GM21723 (cell line): ENCODE results near the gene TMEM40.
"Not testable (repeated sequence)": the region's sequence is repeated elsewhere in the genome, so short reads cannot be mapped to it uniquely, and the experiment has no call there.

Experiments
- ATAC-seq: cut with Tn5 transposase; IDR thresholded peaks from one replicate; pipeline ENCODE4 v1.9.1; 2021; ENCODE audit warnings: mild to moderate bottlenecking, moderate library complexity; ENCODE audit not compliant: unreplicated experiment

Gene TMEM40

DNA sequence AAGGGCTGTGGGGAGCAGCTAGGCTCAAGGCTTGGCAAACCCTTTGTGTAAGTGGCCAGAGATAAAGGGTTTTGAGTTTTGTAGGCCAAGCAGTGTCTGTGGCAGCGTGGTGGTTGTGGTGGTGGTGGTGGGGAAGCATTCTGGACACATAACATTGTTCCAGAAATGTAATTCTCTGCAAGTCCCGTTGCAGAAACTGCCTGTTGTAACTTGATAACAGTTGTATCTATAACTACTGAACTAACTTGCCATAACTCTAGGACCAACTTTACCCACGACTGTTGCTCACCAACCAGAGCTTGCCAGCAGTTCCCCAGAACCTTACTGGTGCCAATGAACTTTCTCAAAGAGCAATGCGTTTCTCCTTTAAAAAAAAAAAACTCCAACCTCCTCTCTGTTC lies 18.1 kb upstream of the TMEM40 start:
- no peak for ATAC-seq

DNA sequence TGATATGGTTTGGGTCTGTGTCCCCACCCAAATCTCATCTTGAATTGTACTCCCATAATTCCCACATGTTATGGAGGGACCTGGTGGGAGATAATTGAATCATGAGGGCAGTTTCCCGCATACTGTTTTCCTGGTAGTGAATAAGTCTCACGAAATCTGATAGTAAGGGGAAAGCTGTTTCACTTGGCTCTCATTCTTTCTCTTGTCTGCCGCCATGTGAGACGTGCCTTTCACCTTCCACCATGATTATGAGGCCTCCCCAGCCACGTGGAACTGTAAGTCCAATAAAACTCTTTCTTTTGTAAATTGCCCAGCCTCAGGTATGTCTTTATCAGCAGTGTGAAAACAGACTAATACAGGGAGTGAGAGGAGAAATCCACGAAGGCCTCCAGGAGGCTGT lies 16.9 kb upstream of the TMEM40 start:
- ATAC-seq, result not testable (repeated sequence)

DNA sequence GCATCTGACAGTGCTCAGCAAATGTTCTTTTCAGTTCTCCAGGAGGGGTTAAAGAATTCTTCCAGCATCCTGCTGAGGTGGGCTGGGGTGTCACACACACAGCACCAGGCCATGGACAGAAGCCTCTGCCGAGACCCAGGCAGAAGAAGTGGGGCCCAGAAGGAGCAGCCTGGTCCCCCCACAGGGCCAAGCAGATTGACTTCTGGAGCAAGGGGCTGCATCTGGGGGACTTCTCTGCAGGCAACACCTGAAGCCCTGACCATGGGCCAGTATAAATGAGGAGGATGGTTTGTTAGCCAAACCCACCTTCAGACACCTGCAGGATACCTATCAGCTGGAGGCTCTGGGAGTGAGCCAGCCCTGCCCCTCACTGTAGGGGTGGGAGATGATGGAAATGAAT lies 16.2 kb upstream of the TMEM40 start:
- ATAC-seq, result no peak

DNA sequence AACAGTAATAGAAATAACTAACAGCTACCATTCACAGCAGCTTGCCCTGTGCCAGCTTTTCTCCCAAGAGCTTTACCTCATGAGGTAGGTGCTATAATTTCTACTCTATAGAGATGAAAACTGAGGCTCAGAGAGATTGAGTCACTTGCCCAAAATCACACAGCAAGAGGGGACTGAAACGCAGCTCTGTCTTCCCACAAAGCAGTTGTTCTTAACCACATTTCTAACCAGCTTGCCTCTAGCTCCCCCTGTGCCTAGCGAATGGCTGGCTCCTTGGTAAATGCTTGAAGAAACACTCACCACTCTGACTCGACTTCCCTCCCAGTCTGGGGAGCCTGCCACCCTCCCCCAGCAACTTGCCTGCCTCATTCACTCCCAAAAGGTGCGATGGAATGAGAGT lies 15.6 kb upstream of the TMEM40 start:
- no peak for ATAC-seq

DNA sequence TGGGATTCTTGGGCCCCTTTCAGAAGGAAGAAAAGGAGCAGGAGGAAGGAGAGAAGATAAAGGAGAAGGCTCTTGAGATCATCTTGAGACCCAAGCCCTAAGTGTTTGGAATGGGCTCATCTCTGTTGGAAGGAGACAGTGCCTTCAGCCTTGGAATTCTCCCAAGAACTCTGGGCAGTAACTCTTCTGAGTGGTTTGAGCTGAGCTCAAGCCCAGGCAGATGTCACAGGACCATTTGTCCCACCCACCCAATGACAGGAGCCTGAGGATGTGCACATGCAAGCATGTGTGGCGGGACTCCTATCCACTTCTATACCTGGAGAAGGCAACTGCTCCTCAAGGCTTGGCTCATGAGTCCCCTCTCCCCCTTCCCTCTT lies 14.6 kb upstream of the TMEM40 start:
- ATAC-seq, result no peak

DNA sequence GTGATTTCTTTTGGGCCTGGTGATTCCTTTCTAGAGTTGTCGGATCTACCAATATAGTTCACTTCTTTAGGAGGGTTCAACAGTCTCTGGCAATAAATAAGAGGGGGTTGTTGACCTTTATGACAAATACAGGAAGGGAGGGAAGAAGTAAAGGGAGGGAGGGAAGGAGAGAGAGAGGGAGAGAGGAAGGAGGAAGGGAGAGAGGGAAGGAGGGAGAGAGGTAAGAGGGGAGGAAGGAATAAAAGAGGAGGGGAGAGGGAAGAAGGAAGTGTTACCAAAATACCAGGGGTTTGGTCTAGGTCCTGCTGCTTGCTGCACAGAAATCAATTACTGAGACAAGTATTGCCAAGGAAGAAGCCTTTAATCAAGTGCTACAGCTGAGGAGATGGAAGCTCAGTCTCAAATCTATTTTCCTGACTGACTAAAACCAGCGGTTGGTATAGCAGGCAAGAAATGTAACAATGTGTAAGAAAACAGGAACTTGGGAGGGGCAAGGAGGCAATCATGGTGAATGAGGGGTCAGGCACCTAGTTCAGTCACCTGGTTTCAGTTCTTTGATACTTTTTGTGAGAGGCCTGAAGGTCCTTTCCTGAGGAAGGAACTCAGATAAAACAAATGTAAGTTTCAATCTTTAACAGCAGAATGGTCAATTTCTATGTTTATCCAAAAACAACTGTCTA lies 14.1 kb upstream of the TMEM40 start:
- ATAC-seq, result no peak

DNA sequence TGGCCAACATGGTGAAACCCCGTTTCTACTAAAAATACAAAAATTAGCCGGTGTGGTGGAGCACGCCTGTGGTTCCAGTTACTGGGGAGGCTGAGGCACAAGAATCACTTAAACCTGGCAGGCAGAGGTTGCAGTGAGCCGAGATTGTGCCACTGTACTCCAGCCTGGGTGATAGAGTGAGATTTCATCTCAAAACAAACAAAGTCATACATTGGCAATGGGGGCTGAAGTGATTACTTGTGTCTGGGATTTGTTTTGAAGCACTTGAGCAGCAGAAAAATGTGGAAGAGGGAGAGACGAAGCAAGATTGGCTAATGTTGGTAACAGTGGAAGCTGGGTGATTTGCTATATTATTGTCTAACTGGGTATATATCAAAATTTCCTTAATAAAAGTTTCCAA lies 13.4 kb upstream of the TMEM40 start:
- no peak for ATAC-seq

DNA sequence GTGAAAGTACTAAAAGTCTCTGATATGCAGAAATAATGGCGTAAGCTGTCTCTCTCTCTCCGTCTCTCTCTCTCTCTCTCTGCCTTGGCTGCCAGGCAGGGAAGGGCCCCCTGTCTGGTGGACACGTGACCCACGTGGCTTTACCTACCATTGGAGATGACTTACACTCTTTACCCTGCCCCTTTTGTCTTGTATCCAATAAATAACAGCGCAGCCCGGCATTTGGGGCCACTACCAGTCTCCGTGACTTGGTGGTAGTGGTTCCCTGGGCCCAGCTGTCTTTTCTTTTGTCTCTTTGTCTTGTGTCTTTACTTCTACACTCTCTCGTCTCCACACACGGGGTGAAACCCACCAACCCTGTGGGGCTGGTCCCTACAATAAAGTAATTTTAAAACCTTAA lies 12.2 kb upstream of the TMEM40 start:
- no peak for ATAC-seq

DNA sequence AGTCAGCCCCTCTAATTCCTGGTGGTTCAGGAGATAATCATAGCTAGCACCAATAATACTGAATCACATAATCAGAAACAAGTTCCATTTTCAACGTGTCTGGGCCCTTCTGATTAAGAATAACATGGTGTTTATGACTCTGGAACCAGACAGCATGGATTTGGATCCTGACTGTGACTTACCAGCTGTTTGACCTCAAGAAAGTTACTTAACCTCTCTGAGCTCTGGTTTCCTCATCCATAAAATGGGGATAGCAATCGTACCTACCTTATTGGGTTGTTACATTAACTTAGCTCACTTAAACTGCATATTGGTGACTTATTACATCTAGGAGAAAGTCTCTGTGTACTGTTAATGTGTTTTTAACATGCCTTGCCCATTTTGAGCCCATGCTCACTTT lies 10.7 kb upstream of the TMEM40 start:
- no peak for ATAC-seq

DNA sequence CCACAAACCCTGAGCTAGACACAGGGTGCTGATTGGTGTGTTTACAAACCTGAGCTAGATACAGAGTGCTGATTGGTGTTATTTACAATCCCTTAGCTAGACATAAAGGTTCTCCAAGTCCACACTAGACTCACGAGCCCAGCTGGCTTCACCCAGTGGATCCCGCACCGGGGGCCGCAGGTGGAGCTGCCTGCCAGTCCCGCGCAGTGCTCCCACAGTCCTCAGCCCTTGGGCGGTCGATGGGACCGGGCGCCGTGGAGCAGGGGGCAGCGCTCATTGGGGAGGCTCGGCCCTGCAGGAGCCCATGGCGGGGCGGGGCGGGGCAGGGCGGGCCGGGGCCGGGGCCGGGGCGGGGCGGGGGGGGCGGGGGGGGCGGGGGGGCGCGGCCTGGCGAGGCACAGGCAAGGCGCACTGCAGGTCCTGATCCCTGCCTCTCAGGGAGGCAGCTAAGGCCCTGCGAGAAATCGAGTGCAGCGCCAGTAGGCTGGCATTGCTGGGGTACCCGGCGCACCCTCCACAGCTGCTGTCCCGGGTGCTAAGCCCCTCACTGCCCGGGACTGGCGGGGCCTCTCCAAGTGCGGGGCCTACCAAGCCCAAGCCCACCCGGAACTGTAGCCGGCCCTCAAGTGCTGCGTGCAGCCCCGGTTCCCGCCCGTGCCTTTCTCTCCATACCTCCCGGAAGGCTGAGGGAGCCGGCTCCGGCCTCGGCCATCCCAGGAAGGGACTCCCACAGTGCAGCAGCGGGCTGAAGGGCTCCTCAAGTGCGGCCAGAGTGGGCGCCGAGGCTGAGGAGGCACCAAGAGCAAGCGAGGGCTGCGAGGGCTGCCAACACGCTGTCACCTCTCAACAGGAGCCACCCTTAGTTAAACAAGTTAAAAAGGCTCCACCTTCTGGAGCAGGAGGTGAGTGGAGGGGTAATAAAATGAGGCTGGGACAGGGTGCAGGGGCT lies 9.8 kb upstream of the TMEM40 start:
- no peak for ATAC-seq

DNA sequence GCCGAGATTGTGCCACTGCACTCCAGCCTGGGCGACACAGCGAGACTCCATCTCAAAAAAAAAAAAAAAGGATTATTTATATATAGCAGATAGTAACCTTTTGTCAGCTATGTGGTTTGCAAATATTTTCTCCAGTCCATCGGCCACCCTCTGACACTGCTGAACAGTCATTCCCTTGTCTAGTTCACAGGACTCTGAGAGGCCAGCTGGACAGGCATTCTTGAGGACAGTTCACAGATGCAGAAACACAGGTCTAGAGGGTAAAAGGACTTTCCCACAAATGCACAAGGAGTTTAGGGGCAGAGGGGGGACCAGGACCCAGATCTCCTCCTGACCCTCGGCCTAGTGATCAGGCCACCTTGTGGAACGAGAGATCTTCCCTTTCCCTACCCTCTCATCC lies 7.5 kb upstream of the TMEM40 start:
- ATAC-seq, result no peak

DNA sequence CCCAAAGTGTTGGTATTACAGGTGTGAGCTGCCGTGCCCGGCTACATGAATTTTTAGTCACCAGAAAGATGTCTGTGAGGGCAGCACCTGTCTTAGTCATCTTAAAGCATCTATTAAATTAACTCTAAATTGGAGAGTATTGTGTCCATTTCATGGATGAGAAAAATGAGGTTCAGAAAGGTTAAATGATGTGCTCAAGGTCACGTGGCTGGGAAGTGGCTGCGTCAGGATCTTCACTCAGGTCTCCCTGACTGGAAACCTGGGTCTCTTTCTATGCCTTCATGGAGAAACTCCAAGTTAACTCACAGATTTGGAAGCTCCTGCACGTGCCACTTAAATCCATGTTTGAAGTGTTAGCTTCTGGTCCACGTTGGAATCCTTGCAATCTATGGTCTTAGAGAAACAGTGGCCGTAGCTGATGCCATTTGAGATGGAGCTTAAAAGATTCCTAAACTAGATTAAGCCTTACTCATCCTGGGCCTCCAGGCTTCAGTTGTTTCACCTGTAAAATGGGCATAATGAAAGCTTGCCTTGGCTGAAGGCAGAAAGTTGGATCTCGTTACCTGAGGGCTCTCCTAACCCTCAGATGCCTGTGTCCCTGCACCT lies 5.2 kb upstream of the TMEM40 start:
- ATAC-seq, result no peak

DNA sequence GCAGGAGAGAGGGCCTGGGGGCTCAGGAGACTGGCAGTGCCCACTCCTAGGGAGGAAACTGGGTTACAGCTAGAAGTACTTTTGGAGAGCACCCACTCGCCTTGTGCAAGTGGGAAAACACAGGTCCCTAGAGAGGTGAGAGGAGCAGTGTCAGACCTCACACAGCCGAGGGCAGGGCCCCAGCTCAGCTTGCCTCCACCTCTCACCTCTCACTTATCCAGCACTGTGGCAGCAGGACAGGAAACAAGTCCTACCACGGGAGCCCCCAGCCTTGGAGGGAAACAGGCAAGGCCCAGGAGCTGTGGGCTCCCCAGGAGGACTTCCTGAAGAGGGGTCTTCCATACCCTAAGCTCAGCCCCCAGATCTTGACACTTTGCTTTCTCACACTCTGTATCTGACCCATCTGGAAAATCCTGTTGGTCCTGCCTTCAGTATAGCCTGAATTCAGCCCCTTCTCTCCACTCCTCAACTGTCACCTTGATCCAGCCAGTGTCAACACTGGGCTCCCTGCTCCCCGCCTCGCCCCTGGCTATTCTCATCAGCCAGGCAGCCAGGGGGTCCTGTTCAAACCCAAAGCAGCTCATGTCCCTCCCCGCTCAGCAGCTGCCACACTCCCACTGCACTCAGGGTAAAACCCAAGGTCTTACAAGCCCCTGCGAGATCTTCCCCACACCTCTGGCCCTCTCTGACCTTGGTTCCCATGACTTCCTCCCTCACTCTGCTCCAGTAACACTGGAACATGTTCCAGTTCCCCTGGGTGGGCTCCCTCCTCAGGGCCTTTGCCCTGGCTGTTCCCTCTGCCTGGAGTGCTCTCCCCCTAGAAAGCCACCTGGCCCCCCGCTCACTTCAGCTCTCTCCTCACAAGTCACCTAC lies 870 bp upstream of the TMEM40 start:
- no peak for ATAC-seq

DNA sequence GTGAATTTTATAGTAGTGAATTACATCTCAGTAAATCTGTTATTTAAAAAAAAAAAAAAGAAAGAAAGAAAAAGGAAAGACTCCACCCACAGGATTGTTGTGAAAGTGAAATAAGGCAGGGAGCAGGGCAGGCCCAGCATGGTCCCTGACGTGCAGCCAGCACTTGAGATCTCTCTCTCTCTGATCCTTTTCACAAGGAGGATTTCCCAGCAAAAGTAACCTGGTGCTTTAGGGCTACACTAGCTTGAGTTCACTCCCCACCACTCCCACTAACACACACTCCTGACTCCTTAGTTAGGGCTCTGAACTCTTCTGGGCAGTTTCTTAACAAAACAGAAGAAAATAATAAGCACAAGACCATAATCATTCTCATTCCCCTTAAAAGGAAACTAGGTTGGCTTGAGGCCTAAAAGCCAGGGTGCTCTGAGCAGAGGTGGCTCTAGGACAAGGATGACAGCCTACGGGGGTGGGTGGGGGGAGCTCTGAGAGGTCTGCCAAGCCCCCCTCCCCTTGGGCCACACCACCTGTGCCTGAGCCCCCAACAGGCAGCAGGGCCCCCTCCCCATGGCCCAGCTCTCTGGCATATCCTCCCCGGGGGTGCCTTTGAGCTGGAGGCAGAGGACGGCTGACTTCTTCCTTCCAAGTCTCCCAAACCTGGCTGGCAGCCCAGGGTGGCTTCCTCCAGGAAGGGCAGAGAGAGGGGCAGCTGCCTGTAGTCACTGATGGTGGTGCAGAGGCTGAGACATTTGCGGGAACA lies 856 bp downstream of the TMEM40 start:
- peak; percentile 51 for ATAC-seq

DNA sequence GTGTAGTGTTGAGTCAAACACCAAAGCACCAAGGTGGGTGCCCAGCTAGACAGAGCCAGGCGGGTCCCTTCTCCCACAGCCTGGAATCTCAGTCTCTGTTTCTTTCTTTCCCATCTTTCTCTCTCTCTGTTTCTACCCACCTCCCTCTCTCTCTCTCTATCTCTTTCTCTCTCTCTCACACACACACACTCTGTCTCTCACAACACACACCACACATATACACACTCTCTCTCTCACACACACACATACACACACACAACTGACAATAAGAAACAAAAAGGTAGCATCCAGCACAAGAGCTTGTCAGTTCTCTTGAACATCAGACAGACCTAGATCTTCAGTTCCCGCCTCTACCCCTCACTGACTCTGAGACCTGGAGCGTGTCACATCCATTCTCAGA lies 2.4 kb downstream of the TMEM40 start:
- ATAC-seq, result no peak

DNA sequence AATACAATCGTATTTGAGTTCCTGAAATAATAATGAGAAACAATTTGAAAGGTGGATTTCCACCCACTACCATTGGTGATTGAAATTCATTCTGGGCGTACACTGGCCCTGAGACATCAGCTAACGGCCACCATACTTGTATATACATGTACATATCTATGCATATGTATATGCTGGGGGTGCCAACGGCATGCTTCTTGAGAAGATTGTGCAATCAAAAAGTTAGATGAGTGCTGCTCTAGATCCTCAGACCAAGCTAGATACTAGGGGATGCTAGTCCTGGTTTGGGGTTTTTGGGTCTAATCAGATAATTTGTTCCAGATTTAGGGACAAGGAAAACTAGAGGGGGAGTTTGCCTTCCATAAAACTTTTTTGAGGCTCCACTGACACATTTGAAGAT lies 2.9 kb downstream of the TMEM40 start:
- no peak for ATAC-seq

DNA sequence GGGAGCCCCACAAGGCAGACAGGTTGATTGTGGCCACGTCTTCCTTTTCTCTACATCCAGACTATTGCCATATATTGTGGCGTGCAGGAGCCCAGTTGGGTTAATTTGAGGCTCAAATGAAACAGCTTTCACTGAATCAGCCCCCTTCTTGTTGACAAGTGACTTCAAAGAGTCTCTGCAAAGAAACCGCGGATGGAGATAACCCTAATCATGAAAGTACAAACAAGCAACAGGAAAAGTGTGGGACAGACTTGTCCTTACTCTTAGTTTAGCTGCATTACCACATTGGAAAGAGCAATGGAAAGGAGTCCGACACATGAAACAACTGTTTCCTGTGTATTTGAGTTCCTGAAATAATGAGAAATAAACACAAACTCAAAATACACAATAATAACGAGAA lies 3.3 kb downstream of the TMEM40 start:
- no peak for ATAC-seq

DNA sequence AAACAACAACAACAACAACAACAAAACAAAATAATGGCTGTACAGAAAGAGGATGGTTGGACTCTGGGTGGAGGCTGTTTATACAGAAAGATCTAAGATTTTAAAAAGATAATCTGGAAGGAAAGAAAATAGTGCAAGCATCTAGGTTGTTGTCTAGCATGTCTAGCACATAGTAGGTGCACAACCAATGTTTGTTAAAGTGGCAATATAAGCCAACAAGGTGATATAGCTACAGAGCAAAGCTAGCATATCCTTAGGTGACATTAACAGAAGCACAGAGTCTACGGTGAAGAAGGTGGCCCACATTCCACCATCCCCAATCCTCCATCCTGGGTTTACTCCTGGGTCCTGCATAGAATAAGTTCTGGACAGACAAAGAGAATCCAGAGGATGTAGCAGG lies 4.7 kb downstream of the TMEM40 start:
- ATAC-seq, result no peak

DNA sequence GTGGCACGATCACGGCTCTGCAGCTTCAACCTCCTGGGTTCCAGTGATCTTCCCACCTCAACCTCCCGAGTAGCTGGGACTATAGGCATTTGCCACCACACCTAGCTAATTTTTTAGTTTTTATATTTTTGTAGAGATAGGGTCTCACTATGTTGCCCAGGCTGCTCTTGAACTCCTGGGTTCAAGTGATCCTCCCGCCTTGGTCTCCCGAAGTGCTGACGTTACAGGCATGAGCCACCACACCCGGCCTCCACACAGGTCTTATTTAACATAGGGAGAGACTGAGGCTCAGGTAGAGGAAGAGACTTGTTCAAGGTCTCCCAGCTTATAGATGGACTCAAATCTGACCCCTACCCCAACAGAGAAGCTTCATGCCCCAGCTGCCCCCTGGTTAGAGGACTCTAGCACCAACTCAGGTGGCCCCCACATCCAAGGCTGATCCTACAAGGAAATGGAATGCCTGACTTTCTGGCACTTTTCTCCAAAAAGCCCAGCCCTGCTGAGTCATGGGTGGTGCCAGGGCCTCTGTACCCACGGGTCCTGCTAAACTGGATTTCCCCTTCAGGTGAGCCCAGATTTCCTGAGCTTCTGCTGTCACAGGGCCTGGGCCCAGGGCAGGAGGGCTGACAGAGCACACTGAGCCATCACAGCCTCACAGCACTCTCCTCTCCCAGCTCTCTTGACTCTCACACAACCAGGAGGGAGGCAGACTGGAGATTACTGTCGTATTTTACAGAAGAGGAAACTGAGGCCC lies 5.6 kb downstream of the TMEM40 start:
- no peak for ATAC-seq

DNA sequence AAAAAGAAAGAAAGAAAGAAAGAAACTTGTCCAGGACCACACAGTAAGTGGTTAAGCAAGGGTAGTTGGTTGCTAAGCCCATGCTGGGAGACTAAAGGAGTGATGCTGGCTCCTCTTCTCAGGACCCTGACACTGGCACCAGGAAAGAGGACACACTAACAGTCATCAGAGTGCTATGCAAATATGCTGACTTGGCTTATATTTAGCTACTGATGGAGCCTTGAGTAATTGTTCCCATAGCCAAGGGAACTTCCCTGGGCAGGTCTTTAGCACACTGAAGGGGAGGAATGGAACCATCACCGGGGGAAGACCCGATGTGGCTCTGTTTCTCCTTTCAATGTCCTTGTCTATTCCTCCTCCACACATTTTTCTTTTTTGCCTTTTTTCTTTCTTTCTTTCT lies 6.2 kb downstream of the TMEM40 start:
- ATAC-seq, result peak; percentile 38
